ENCODE measurements around the gene PCAT6. TPM values are rescaled to one million over a fixed set of nuclear protein-coding genes. Genes with fewer than 3 reads are reported as not detected.

PCAT6 gene
- total RNA-seq, 2 experiments from 2014 or later, result 0.91 to 1.3 TPM

- peaks cover 59% of the 10 kb centered on the region for H3K4me1 Mint-ChIP-seq (ENCODE audit: low read depth)
- peak within 1 kb of the TSS in 1 of 2 donors; percentile 53 for H3K27ac ChIP-seq (ENCODE audit: low read depth in 1 of 2, low read length in 2 of 2)
- no peaks in the 10 kb centered on the region for H3K36me3 ChIP-seq (ENCODE audit: insufficient read depth, low read length)
- DNase-seq (peak; percentile 38 to 80 (median 65)), ATAC-seq (ENCODE audit: poor library complexity) (peak; percentile 60)
- H3K9me3 Mint-ChIP-seq, result no peaks in the 10 kb centered on the region
- H3K4me3 Mint-ChIP-seq, result peak within 1 kb of the TSS; percentile 90
- H3K27me3 ChIP-seq (ENCODE audit: control insufficient read depth in 1 of 2, insufficient read depth in 2 of 2, low read length in 2 of 2), result no peaks in the 10 kb centered on the region
- ChIA-PET POLR2A (interaction anchor here (0.8 to 1.4 kb wide), 6 partner anchors 10 to 199 kb away, joined by 3 to 5 read pairs (median 4); partner anchors contain the start of genes KLHL12, RABIF and TMEM183A), CTCF (no interaction called here)
- H3K27ac Mint-ChIP-seq, result peak within 1 kb of the TSS; percentile 80
- H3K9me3 ChIP-seq (ENCODE audit: control insufficient read depth in 1 of 2, insufficient read depth in 1 of 2, low read length in 2 of 2), result no peaks in the 10 kb centered on the region
- intact Hi-C loops (cut with DNase I, micrococcal nuclease), result loop anchor here in 1 of 2 experiments (10.0 kb wide), 1 partner anchor 1047 kb away; no protein-coding TSS in a partner anchor
- peaks cover 17% of the 10 kb centered on the region for H3K36me3 Mint-ChIP-seq (ENCODE audit: low read depth)
- peaks cover 33% of the 10 kb centered on the region for H3K4me1 ChIP-seq (ENCODE audit: insufficient read depth, low read length)
- no peaks in the 10 kb centered on the region for H3K27me3 Mint-ChIP-seq
- TF ChIP-seq CTCF (IDR thresholded peaks at IDR 0.05), result no peak
- peak within 1 kb of the TSS; percentile 79 for H3K4me3 ChIP-seq (ENCODE audit: low read length)
Observed at GRCh38 chr1:202807926-202808757, 2.6 kb upstream of the PCAT6 start, which contains the start of gene KDM5B. KDM5B (minus strand) TSS chr1:202808421; CDS start chr1:202808305, 116 bp downstream.

- H3K4me3 Mint-ChIP-seq, result peak overlapping the region; percentile 90
- no peak for TF ChIP-seq CTCF (IDR thresholded peaks at IDR 0.05)
- intact Hi-C loops (cut with DNase I, micrococcal nuclease), result loop anchor here (2.0 to 10.0 kb wide), 7 partner anchors 78 to 1045 kb away; partner anchors contain the start of genes RABIF (in 2 of the 2), CYB5R1 (in 1 of the 2), KLHL12 (in 1 of the 2) and PPP1R12B (in 1 of the 2)
- H3K4me1 Mint-ChIP-seq (ENCODE audit: low read depth), result peaks cover 49% of the 10 kb centered on the region
- H3K27ac ChIP-seq (ENCODE audit: low read depth in 1 of 2, low read length in 2 of 2), result no peak overlapping the region
- no peaks in the 10 kb centered on the region for H3K27me3 ChIP-seq (ENCODE audit: control insufficient read depth in 1 of 2, insufficient read depth in 2 of 2, low read length in 2 of 2)
- H3K36me3 Mint-ChIP-seq (ENCODE audit: low read depth), result peaks cover 17% of the 10 kb centered on the region
- ChIA-PET CTCF (interaction anchor here (1.7 kb wide), 1 partner anchor 79 kb away, joined by 4 read pairs; the partner anchor contains the start of gene RABIF), POLR2A (interaction anchor here (0.8 to 1.9 kb wide), 2 partner anchors 11 to 26 kb away, joined by 3 to 6 read pairs; no protein-coding TSS in a partner anchor)
- peak overlapping the region; percentile 96 for H3K4me3 ChIP-seq (ENCODE audit: low read length)
- H3K27ac Mint-ChIP-seq, result peak overlapping the region; percentile 80
- H3K4me1 ChIP-seq (ENCODE audit: insufficient read depth, low read length), result peaks cover 33% of the 10 kb centered on the region
- no peaks in the 10 kb centered on the region for H3K9me3 Mint-ChIP-seq
- ATAC-seq (ENCODE audit: poor library complexity), result no peak
- H3K27me3 Mint-ChIP-seq, result no peaks in the 10 kb centered on the region
- no peaks in the 10 kb centered on the region for H3K9me3 ChIP-seq (ENCODE audit: control insufficient read depth in 1 of 2, insufficient read depth in 1 of 2, low read length in 2 of 2)
- no peak for DNase-seq
- no peaks in the 10 kb centered on the region for H3K36me3 ChIP-seq (ENCODE audit: insufficient read depth, low read length)
Observed at GRCh38 chr1:202809597-202810159, 1.1 kb upstream of the PCAT6 start.

- Histone ChIP-seq H3K4me3 (ENCODE audit: low read length) (peak overlapping the region; percentile 96), H3K4me1 (ENCODE audit: insufficient read depth, low read length) (peaks cover 33% of the 10 kb centered on the region), H3K9me3 (ENCODE audit: control insufficient read depth in 1 of 2, insufficient read depth in 1 of 2, low read length in 2 of 2) (no peaks in the 10 kb centered on the region), H3K27ac (ENCODE audit: low read depth in 1 of 2, low read length in 2 of 2) (peak overlapping the region in 1 of 2 donors; percentile 35), H3K36me3 (ENCODE audit: insufficient read depth, low read length) (no peaks in the 10 kb centered on the region), H3K27me3 (ENCODE audit: control insufficient read depth in 1 of 2, insufficient read depth in 2 of 2, low read length in 2 of 2) (no peaks in the 10 kb centered on the region)
- Mint-ChIP-seq H3K27ac (peak overlapping the region; percentile 80), H3K4me1 (ENCODE audit: low read depth) (peaks cover 44% of the 10 kb centered on the region), H3K36me3 (ENCODE audit: low read depth) (peaks cover 17% of the 10 kb centered on the region), H3K4me3 (peak overlapping the region; percentile 90), H3K9me3 (no peaks in the 10 kb centered on the region), H3K27me3 (no peaks in the 10 kb centered on the region)
- ChIA-PET POLR2A (interaction anchor here (0.7 to 1.9 kb wide), 5 partner anchors 10 to 197 kb away, joined by 3 to 8 read pairs (median 3); partner anchors contain the start of genes RABIF and TMEM183A), CTCF (interaction anchor here (1.7 kb wide), 1 partner anchor 78 kb away, joined by 4 read pairs; the partner anchor contains the start of gene RABIF)
- ATAC-seq (ENCODE audit: poor library complexity) (no peak), DNase-seq (no peak)
- TF ChIP-seq CTCF (IDR thresholded peaks at IDR 0.05), result no peak
- intact Hi-C loops (cut with DNase I, micrococcal nuclease), result loop anchor here (2.0 to 10.0 kb wide), 6 partner anchors 77 to 465 kb away; partner anchors contain the start of genes RABIF (in 2 of the 2), CYB5R1 (in 1 of the 2), KLHL12 (in 1 of the 2) and PPP1R12B (in 1 of the 2)
Observed at GRCh38 chr1:202810193-202810614, 550 bp upstream of the PCAT6 start.
